Measurements from ENCODE around the gene ZNF532. TPM values are rescaled to one million over a fixed set of nuclear protein-coding genes. Genes with fewer than 3 reads are reported as not detected.

ZNF532 gene
- total RNA-seq, 5 donors from 2014 or later (not counting 1 experiment from before 2014, with no cell fraction given) = 5.0 to 14.2 (median 7.8) TPM

DNA sequence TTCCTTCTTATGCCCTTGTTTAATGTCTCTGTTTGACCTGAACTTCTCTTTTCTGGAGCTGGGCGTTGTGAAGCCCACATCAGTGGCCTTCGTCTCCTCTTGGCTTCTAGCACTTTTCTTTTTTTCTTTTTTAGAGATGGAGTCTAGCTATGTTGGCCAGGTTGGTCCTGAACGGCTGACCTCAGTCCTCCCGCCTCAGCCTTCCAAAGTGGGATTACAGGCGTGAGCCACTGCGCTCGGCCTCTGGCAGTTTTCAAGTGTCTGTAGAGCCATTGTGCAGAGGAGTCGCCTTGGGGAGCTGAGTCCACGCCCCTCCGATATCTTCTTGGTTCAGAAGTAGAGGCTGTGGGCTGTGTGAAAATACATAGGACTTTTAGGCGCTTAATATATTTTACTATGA lies 36.5 kb downstream of the ZNF532 start:
- ChIA-PET CTCF (no interaction called here), POLR2A (no interaction called here)
- no peaks in the 10 kb centered on the region for H3K36me3 Mint-ChIP-seq
- Histone ChIP-seq H3K9me3 (no peaks in the 10 kb centered on the region), H3K4me3 (ENCODE audit: control insufficient read depth in 1 of 2, extremely low read depth in 1 of 2, low read length in 1 of 2) (no peak overlapping the region), H3K27me3 (replicated peaks in 1 of 2; ENCODE audit: control insufficient read depth in 2 of 2, extremely low read depth in 1 of 2, insufficient read depth in 2 of 2, low read length in 1 of 2) (peaks cover 0 to 13% of the 10 kb centered on the region in 2 experiments), H3K27ac (ENCODE audit: low read length) (no peak overlapping the region), H3K4me1 (ENCODE audit: control insufficient read depth in 1 of 2, extremely low read depth in 1 of 2, insufficient read depth in 2 of 2, low read length in 2 of 2) (peaks cover 0 to 5% of the 10 kb centered on the region in 2 experiments), H3K36me3 (ENCODE audit: control insufficient read depth in 2 of 2, extremely low read depth in 1 of 2, insufficient read depth in 1 of 2, low read length in 1 of 2) (no peaks in the 10 kb centered on the region)
- WGBS (ENCODE audit: insufficient coverage) = 86% methylated on average over 4 of the region's 11 CpGs
- DNase-seq = no peak
- no peak for ATAC-seq (replicated peaks in 1 of 4)
- H3K4me3 Mint-ChIP-seq = no peak overlapping the region
- peaks cover 3 to 22% of the 10 kb centered on the region in 2 donors for H3K27me3 Mint-ChIP-seq
- no peak overlapping the region for H3K27ac Mint-ChIP-seq
- peaks cover 8 to 10% (median 9%) of the 10 kb centered on the region in 3 donors for H3K4me1 Mint-ChIP-seq
- no peaks in the 10 kb centered on the region for H3K9me3 Mint-ChIP-seq

DNA sequence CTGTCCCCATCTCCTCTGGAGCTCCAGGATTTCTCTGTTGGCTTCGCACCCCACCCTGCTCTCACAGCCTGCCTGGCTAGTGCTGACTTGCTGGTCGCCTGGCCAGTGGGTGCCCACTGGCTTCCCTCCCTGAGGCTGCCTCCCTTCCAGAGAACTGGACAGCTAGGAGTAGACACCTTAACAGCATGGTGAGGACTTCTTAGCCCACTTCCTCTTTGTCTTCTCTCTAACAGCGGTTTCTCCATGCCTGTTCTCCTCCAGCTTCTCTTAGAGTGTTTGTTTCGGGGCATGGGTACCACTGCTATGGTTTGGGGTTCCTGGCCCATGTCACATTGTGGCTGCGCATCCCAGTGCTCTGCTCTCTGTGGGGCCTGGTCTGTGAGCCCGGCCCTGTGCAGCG lies 37.1 kb downstream of the ZNF532 start:
- 86% methylated on average over 5 of the region's 7 CpGs for WGBS (ENCODE audit: insufficient coverage)
- H3K27me3 Mint-ChIP-seq = peaks cover 9 to 26% of the 10 kb centered on the region in 2 donors
- no peak overlapping the region for H3K27ac Mint-ChIP-seq
- Histone ChIP-seq H3K9me3 (no peaks in the 10 kb centered on the region), H3K27me3 (replicated peaks in 1 of 2; ENCODE audit: control insufficient read depth in 2 of 2, extremely low read depth in 1 of 2, insufficient read depth in 2 of 2, low read length in 1 of 2) (peaks cover 0 to 13% of the 10 kb centered on the region in 2 experiments), H3K36me3 (ENCODE audit: control insufficient read depth in 2 of 2, extremely low read depth in 1 of 2, insufficient read depth in 1 of 2, low read length in 1 of 2) (no peaks in the 10 kb centered on the region), H3K27ac (ENCODE audit: low read length) (no peak overlapping the region), H3K4me1 (ENCODE audit: control insufficient read depth in 1 of 2, extremely low read depth in 1 of 2, insufficient read depth in 2 of 2, low read length in 2 of 2) (peaks cover 0 to 2% of the 10 kb centered on the region in 2 experiments), H3K4me3 (ENCODE audit: control insufficient read depth in 1 of 2, extremely low read depth in 1 of 2, low read length in 1 of 2) (no peak overlapping the region)
- ATAC-seq (replicated peaks in 1 of 4) (no peak), DNase-seq (no peak)
- no peaks in the 10 kb centered on the region for H3K36me3 Mint-ChIP-seq
- no peak overlapping the region for H3K4me3 Mint-ChIP-seq
- peaks cover 2 to 4% (median 3%) of the 10 kb centered on the region in 3 donors for H3K4me1 Mint-ChIP-seq
- H3K9me3 Mint-ChIP-seq = no peaks in the 10 kb centered on the region
- CTCF ChIA-PET = interaction anchor here in 1 of 2 donors (0.5 kb wide), 1 partner anchor 19 kb away, joined by 3 read pairs; no protein-coding TSS in a partner anchor
- POLR2A ChIA-PET = no interaction called here

DNA sequence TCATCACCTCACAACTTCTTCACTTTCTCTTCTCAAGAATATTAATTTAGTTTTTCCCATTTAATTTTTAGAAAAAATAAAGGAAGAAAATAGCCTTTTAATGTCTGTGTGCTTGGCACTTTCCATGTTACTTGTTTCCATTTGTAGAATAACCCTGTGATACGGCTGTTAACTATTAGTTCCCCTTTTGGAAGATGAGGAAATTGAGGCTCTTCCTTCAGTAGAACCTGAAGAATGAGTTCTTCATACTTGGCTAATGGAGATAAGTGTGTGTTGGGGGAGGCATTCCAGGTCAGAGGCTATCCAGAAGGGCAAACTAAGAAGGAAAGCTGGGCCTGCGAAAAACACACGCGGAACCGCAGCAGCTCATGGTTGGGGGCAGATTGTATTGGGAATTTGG lies 38.3 kb downstream of the ZNF532 start:
- H3K27me3 Mint-ChIP-seq = peaks cover 17 to 34% of the 10 kb centered on the region in 2 donors
- Histone ChIP-seq H3K4me1 (ENCODE audit: control insufficient read depth in 1 of 2, extremely low read depth in 1 of 2, insufficient read depth in 2 of 2, low read length in 2 of 2) (no peaks in the 10 kb centered on the region), H3K9me3 (no peaks in the 10 kb centered on the region), H3K36me3 (ENCODE audit: control insufficient read depth in 2 of 2, extremely low read depth in 1 of 2, insufficient read depth in 1 of 2, low read length in 1 of 2) (no peaks in the 10 kb centered on the region), H3K27ac (ENCODE audit: low read length) (no peak overlapping the region), H3K4me3 (ENCODE audit: control insufficient read depth in 1 of 2, extremely low read depth in 1 of 2, low read length in 1 of 2) (no peak overlapping the region), H3K27me3 (replicated peaks in 1 of 2; ENCODE audit: control insufficient read depth in 2 of 2, extremely low read depth in 1 of 2, insufficient read depth in 2 of 2, low read length in 1 of 2) (peaks cover 0 to 18% of the 10 kb centered on the region in 2 experiments)
- no peaks in the 10 kb centered on the region for H3K9me3 Mint-ChIP-seq
- ChIA-PET CTCF (no interaction called here), POLR2A (interaction anchor here (0.5 to 0.7 kb wide), 2 partner anchors 22 to 67 kb away, joined by 3 to 6 read pairs; no protein-coding TSS in a partner anchor)
- no peaks in the 10 kb centered on the region for H3K36me3 Mint-ChIP-seq
- DNase-seq = no peak
- 89% methylated on average over 5 of the region's 5 CpGs for WGBS (ENCODE audit: insufficient coverage)
- no peak overlapping the region for H3K27ac Mint-ChIP-seq
- ATAC-seq (replicated peaks in 1 of 4) = no peak
- H3K4me1 Mint-ChIP-seq = no peaks in the 10 kb centered on the region
- H3K4me3 Mint-ChIP-seq = no peak overlapping the region

DNA sequence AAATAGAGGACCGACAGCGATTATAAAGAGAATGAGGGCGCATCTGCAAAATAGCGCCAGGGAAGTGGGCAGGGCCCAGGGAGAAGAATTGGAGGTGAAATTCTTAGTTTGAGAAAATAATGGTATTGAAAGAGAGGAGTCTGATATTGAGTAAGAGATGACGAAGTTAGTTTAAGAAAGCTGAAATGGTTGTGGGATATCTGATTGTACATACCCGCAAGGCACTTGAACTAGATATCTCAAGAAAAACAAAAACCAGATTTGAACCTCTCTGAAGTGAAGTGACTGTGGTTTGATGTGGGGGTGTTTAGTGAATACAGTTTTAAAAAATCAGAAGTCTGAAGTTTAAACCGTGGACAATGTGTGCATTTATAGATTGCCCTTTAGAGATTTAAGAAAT lies 38.9 kb downstream of the ZNF532 start:
- DNase-seq (no peak), ATAC-seq (replicated peaks in 1 of 4) (no peak)
- Mint-ChIP-seq H3K9me3 (no peaks in the 10 kb centered on the region), H3K4me1 (no peaks in the 10 kb centered on the region), H3K27ac (no peak overlapping the region), H3K27me3 (peaks cover 21 to 38% of the 10 kb centered on the region in 2 donors), H3K36me3 (no peaks in the 10 kb centered on the region), H3K4me3 (no peak overlapping the region)
- Histone ChIP-seq H3K4me1 (ENCODE audit: control insufficient read depth in 1 of 2, extremely low read depth in 1 of 2, insufficient read depth in 2 of 2, low read length in 2 of 2) (no peaks in the 10 kb centered on the region), H3K36me3 (ENCODE audit: control insufficient read depth in 2 of 2, extremely low read depth in 1 of 2, insufficient read depth in 1 of 2, low read length in 1 of 2) (no peaks in the 10 kb centered on the region), H3K27me3 (replicated peaks in 1 of 2; ENCODE audit: control insufficient read depth in 2 of 2, extremely low read depth in 1 of 2, insufficient read depth in 2 of 2, low read length in 1 of 2) (peaks cover 0 to 18% of the 10 kb centered on the region in 2 experiments), H3K4me3 (ENCODE audit: control insufficient read depth in 1 of 2, extremely low read depth in 1 of 2, low read length in 1 of 2) (no peak overlapping the region), H3K9me3 (no peaks in the 10 kb centered on the region), H3K27ac (ENCODE audit: low read length) (no peak overlapping the region)
- WGBS (ENCODE audit: insufficient coverage) = 100% methylated on average over 4 of the region's 7 CpGs
- ChIA-PET CTCF (interaction anchor here in 1 of 2 donors (0.5 kb wide), 1 partner anchor 108 kb away, joined by 3 read pairs; no protein-coding TSS in a partner anchor), POLR2A (interaction anchor here in 1 of 2 donors (0.7 kb wide), 1 partner anchor 23 kb away, joined by 3 read pairs; no protein-coding TSS in a partner anchor)

DNA sequence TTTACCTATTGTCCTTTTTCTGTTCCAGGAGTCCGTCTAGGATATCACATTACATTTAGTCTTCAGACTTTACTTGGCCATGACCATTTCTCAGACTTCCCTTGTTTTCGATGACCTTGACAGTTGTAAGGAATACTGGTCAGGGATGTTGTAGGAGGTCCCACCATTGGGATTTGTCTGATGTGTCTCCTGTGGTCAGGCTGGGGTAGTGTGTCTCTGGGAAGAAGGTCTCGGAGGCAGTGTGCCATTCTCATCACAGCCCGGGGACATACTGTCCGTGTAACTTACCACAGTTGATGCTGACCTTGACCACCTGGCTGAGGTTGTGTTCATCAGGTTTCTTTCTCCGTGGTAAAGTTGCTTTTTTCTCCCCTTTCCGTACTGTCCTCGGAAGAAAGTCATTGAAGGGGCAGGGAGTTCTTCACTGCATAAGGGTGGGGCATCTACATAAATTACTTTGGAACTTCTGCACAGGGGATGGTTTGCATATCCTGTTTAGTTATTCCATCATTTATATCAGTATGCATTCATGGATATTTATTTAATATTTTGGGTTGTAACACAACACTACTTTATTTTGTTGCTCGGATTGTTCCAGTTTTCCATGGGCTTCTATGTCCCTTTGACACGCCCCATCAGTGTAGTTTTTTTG lies 41.2 kb downstream of the ZNF532 start:
- Histone ChIP-seq H3K4me1 (ENCODE audit: control insufficient read depth in 1 of 2, extremely low read depth in 1 of 2, insufficient read depth in 2 of 2, low read length in 2 of 2) (no peaks in the 10 kb centered on the region), H3K27ac (ENCODE audit: low read length) (no peak overlapping the region), H3K36me3 (ENCODE audit: control insufficient read depth in 2 of 2, extremely low read depth in 1 of 2, insufficient read depth in 1 of 2, low read length in 1 of 2) (no peaks in the 10 kb centered on the region), H3K4me3 (ENCODE audit: control insufficient read depth in 1 of 2, extremely low read depth in 1 of 2, low read length in 1 of 2) (no peak overlapping the region), H3K9me3 (no peaks in the 10 kb centered on the region), H3K27me3 (replicated peaks in 1 of 2; ENCODE audit: control insufficient read depth in 2 of 2, extremely low read depth in 1 of 2, insufficient read depth in 2 of 2, low read length in 1 of 2) (peaks cover 0 to 16% of the 10 kb centered on the region in 2 experiments)
- ATAC-seq (replicated peaks in 1 of 4) (no peak), DNase-seq (no peak)
- WGBS (ENCODE audit: insufficient coverage) = 93% methylated on average over 4 of the region's 10 CpGs
- ChIA-PET CTCF (no interaction called here), POLR2A (no interaction called here)
- no peak overlapping the region for H3K4me3 Mint-ChIP-seq
- peaks cover 23 to 44% of the 10 kb centered on the region in 2 donors for H3K27me3 Mint-ChIP-seq
- H3K27ac Mint-ChIP-seq = no peak overlapping the region
- no peaks in the 10 kb centered on the region for H3K36me3 Mint-ChIP-seq
- no peaks in the 10 kb centered on the region for H3K9me3 Mint-ChIP-seq
- peaks cover 0 to 3% (median 0%) of the 10 kb centered on the region in 3 donors for H3K4me1 Mint-ChIP-seq

DNA sequence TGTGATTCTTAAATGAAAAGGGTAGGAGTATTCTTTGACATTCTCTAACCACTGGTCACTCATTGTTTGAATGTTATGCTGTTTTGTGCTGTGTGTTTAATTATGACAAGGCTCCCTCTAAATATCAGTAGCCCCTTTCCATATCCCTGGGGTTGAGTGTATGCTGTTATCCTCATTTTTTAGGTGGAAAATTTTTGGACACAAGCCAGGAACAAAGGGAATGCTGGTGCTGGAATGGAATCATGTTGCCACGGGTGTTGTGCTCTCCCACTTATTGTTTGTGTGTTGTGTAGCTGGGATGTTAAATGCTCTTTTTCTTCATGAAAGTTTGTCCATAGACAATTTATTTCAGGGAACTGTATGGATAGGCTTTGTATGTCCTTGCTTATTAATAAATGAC lies 43.3 kb downstream of the ZNF532 start:
- no peak overlapping the region for H3K4me3 Mint-ChIP-seq

More for the DNA sequence above, 43.3 kb downstream of the ZNF532 start:
- Mint-ChIP-seq H3K27me3 (peaks cover 32 to 46% of the 10 kb centered on the region in 2 donors), H3K9me3 (no peaks in the 10 kb centered on the region), H3K27ac (no peak overlapping the region), H3K36me3 (no peaks in the 10 kb centered on the region), H3K4me1 (peaks cover 5 to 6% (median 6%) of the 10 kb centered on the region in 3 donors)
- ChIA-PET CTCF (no interaction called here), POLR2A (no interaction called here)
- Histone ChIP-seq H3K4me1 (ENCODE audit: control insufficient read depth in 1 of 2, extremely low read depth in 1 of 2, insufficient read depth in 2 of 2, low read length in 2 of 2) (no peaks in the 10 kb centered on the region), H3K36me3 (ENCODE audit: control insufficient read depth in 2 of 2, extremely low read depth in 1 of 2, insufficient read depth in 1 of 2, low read length in 1 of 2) (no peaks in the 10 kb centered on the region), H3K9me3 (no peaks in the 10 kb centered on the region), H3K4me3 (ENCODE audit: control insufficient read depth in 1 of 2, extremely low read depth in 1 of 2, low read length in 1 of 2) (no peak overlapping the region), H3K27ac (ENCODE audit: low read length) (no peak overlapping the region), H3K27me3 (replicated peaks in 1 of 2; ENCODE audit: control insufficient read depth in 2 of 2, extremely low read depth in 1 of 2, insufficient read depth in 2 of 2, low read length in 1 of 2) (peaks cover 0 to 12% of the 10 kb centered on the region in 2 experiments)
- WGBS (ENCODE audit: insufficient coverage) = 67% methylated on average over 1 of the region's 1 CpG
- ATAC-seq (replicated peaks in 1 of 4) = no peak
- DNase-seq = no peak
